GM12892 (cell line): ENCODE measurements around the gene KIF1C.

Experiments
- POLR2A ChIP-seq: IDR thresholded peaks from 2 replicates; pipeline ENCODE4 v1.6.1; 2011; ENCODE audit warnings: low read depth, low read length, control low read depth
- POLR2AphosphoS5 ChIP-seq: IDR thresholded peaks from 2 replicates; pipeline ENCODE4 v1.6.1; 2011; ENCODE audit warnings: low read depth, low read length, control low read depth
- TAF1 ChIP-seq: IDR thresholded peaks from 2 replicates; pipeline ENCODE4 v1.6.1; 2011; ENCODE audit warnings: low read depth, mild to moderate bottlenecking, control low read depth, low read length, borderline replicate concordance

GRCh38 chr17:4987767-4988567 lies 9.8 kb upstream of the KIF1C start:
- TF ChIP-seq TAF1 (no peak), POLR2AphosphoS5 (no peak), POLR2A (no peak)
